ENCODE measurements around the gene RIC8A.

DNA sequence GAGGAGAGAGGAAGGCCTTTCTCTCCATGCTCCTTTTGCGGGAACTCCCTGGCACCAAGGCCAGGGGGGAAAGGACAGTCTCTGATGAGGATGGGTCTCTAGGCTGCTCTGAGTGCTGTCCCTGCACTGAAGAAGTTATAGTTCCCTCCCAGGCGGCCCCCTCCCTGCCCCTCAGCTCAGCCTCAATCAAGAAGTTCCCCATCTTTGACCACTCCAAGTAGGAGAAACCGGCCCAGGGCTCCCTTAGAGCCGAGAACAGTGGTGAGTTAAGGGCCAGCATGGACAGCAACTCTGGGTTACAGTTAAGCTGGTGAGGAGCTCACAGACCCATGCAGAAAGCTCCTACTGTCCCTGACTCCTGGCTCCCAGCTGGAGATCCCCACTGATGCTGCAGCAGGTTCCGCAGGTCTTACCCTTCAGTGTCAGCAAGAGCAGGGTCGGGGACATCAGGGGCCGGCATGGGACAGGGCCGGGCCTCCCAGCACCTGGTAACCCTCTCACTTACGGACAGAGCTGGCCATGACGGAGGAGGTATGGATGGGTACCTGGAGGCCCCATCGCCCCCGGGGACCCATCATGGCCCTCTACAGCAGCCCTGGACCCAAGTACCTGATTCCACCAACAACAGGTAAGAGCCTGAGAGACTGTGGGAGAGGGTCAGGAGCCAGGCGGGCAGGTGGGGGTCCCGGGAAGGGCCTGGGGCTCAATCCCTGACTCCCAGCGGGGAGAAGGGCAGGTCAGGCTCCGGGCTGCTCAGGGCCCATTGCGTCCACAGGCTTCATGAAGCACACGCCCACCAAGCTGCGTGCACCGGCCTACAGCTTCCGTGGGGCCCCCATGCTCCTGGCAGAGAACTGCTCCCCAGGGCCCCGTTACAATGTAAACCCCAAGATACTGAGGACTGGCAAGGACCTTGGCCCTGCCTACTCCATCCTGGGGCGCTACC lies 10.4 kb upstream of the RIC8A start:
- TF ChIP-seq POLR2AphosphoS5 (IDR thresholded peaks at IDR 0.05) (no peak), CTCF (IDR thresholded peaks at IDR 0.05) (no peak), POLR2A (IDR thresholded peaks at IDR 0.05) (no peak), EP300 (IDR thresholded peaks at IDR 0.05) (no peak)

Measured in sigmoid colon (tissue), 4 donors.